PFSK-1 (cell line): ENCODE measurements around the gene PTTG1IP.

Experiments
- FOXP2 ChIP-seq: optimal IDR thresholded peaks from 2 replicates; pipeline ENCODE3; 2011; ENCODE audit warnings: borderline replicate concordance, control low read depth, inconsistent platforms; ENCODE audit not compliant: insufficient read depth; ENCODE audit errors: extremely low read length, extremely low read depth
- POLR2AphosphoS5 ChIP-seq: IDR thresholded peaks from 2 replicates; pipeline ENCODE4 v1.6.1; 2012; ENCODE audit warnings: low read depth, mild to moderate bottlenecking, control low read depth, low read length, moderate library complexity
- REST ChIP-seq, 2 experiments: IDR thresholded peaks; 2 replicates each; pipeline versions ENCODE4 v1.6.1 to v1.8.0; 2011 to 2012; ENCODE audit warnings: low read depth in 2 of 2, low read length in 2 of 2, control low read depth in 1 of 2, inconsistent platforms in 1 of 2, mild to moderate bottlenecking in 1 of 2, moderate library complexity in 1 of 2; ENCODE audit not compliant: insufficient read depth in 1 of 2
- SIN3A ChIP-seq: IDR thresholded peaks from 2 replicates; pipeline ENCODE4 v1.6.1; 2012; ENCODE audit warnings: mild to moderate bottlenecking, low read length, moderate library complexity, borderline replicate concordance; ENCODE audit not compliant: insufficient read depth
- TAF1 ChIP-seq: IDR thresholded peaks from 2 replicates; pipeline ENCODE4 v1.6.1; 2012; ENCODE audit warnings: low read length, control low read depth, borderline replicate concordance; ENCODE audit not compliant: insufficient read depth

PTTG1IP gene

GRCh38 chr21:44872323-44872648 lies 1.2 kb downstream of the PTTG1IP start:
- TF ChIP-seq TAF1 (no peak), FOXP2 (no peak), SIN3A (no peak), POLR2AphosphoS5 (no peak), REST (IDR thresholded peaks at IDR 0.05; ENCODE audit: insufficient read depth in 1 of 2, low read depth in 2 of 2, low read length in 2 of 2) (no peak)

GRCh38 chr21:44871576-44872269 lies 1.8 kb downstream of the PTTG1IP start:
- no peak for TF ChIP-seq REST (IDR thresholded peaks at IDR 0.05; ENCODE audit: insufficient read depth in 1 of 2, low read depth in 2 of 2, low read length in 2 of 2)
- TF ChIP-seq SIN3A, result peak; percentile 83; the same call in 1 of the 2 replicates

GRCh38 chr21:44870748-44871495 lies 2.6 kb downstream of the PTTG1IP start:
- TF ChIP-seq TAF1 (no peak), REST (IDR thresholded peaks at IDR 0.05; ENCODE audit: insufficient read depth in 1 of 2, low read depth in 2 of 2, low read length in 2 of 2) (no peak), SIN3A (no peak), POLR2AphosphoS5 (no peak), FOXP2 (no peak)

- TF ChIP-seq POLR2AphosphoS5 (no peak), FOXP2 (no peak), TAF1 (no peak), SIN3A (no peak; the same call in 1 of the 2 replicates), REST (IDR thresholded peaks at IDR 0.05; ENCODE audit: insufficient read depth in 1 of 2, low read depth in 2 of 2, low read length in 2 of 2) (no peak)
Measured at GRCh38 chr21:44869781-44870747, 3.4 kb downstream of the PTTG1IP start.
